ENCODE results near the gene PDE4B. TPM values are rescaled to one million over a fixed set of nuclear protein-coding genes. Genes with fewer than 3 reads are reported as not detected.

The PDE4B gene
- total and polyA plus RNA-seq, 9 donors = 14.7 to 25.6 (median 16.8) TPM

DNA sequence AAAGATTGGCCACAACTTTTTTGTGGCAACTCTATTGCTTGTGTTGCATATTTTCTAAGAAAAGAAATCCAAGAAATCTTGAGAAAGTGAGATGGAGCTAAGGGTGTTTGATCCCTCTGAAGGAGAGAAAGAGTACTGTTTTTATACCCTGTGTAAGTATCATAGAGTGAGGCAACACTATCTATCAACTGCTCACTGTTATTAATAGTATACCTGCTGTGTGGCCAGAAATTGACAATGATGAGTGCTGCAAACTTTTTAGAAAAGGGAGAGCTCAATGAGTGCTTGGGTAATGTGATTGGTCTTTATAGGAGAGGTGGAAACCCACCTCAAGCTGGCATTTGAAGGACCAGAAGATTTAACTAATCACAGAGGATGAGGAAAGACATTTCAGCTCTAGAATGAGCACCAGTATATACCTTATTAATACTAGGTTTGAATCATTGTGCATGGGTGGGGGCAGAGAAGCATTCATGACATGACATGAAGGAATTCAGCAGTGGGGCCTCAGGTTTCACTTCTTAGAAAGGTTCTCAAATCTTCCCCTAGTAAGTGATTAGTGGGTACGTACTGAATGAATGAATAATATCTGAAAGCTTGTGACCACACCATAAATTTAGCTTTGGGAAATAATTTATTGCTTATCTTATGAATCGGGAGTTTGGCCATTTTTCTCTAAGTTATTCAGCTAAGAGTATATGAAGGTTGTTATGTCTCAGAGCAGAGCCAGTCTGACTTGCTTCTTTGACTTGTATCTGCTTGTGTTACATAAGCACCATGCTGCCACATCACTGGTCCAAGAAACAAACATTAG, 572.1 kb downstream of the PDE4B start:
- WGBS (ENCODE audit: insufficient coverage) = no CpG with 5 or more reads among the region's 2 CpGs
- Histone ChIP-seq H3K27me3 (ENCODE audit: control insufficient read depth, insufficient read depth, low read length) (no peaks in the 10 kb centered on the region), H3K9me3 (replicated peaks; ENCODE audit: control insufficient read depth, low read depth, low read length) (no peaks in the 10 kb centered on the region), H3K4me1 (ENCODE audit: control insufficient read depth, insufficient read depth, low read length) (peaks cover 4% of the 10 kb centered on the region), H3K4me3 (ENCODE audit: low read length) (no peak overlapping the region), H3K36me3 (ENCODE audit: control insufficient read depth, insufficient read depth, low read length) (peaks cover 46% of the 10 kb centered on the region), H3K27ac (ENCODE audit: low read length) (no peak overlapping the region)
- DNase-seq = no peak

DNA sequence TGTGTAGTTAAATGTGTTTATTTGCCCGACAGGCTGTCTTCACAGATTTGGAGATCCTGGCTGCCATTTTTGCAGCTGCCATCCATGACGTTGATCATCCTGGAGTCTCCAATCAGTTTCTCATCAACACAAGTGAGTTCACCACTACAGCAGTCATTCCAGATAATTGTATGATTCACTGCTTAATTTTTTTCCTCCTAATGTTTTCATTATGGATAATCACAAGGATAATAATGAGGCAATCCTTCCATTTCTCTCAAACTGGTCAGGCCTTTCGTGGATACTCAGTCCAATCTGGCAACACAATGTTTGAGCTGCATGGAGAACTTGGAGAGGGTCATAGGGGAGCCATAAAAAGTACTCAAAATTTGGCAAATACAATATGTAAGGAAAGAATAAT, 572.9 kb downstream of the PDE4B start:
- Histone ChIP-seq H3K27ac (ENCODE audit: low read length) (no peak overlapping the region), H3K27me3 (ENCODE audit: control insufficient read depth, insufficient read depth, low read length) (no peaks in the 10 kb centered on the region), H3K4me1 (ENCODE audit: control insufficient read depth, insufficient read depth, low read length) (no peaks in the 10 kb centered on the region), H3K36me3 (ENCODE audit: control insufficient read depth, insufficient read depth, low read length) (peaks cover 51% of the 10 kb centered on the region), H3K9me3 (replicated peaks; ENCODE audit: control insufficient read depth, low read depth, low read length) (no peaks in the 10 kb centered on the region), H3K4me3 (ENCODE audit: low read length) (no peak overlapping the region)
- WGBS (ENCODE audit: insufficient coverage) = 33% methylated on average over 1 of the region's 3 CpGs
- peak; percentile 84 for DNase-seq

GRCh38 chr1:66366634-66367033, 573.9 kb downstream of the PDE4B start:
- no peaks in the 10 kb centered on the region for H3K4me1 ChIP-seq (ENCODE audit: control insufficient read depth, insufficient read depth, low read length)
- H3K27me3 ChIP-seq (ENCODE audit: control insufficient read depth, insufficient read depth, low read length) = no peaks in the 10 kb centered on the region
- H3K9me3 ChIP-seq (replicated peaks; ENCODE audit: control insufficient read depth, low read depth, low read length) = no peaks in the 10 kb centered on the region
- H3K4me3 ChIP-seq (ENCODE audit: low read length) = no peak overlapping the region
- H3K27ac ChIP-seq (ENCODE audit: low read length) = no peak overlapping the region
- no peak for DNase-seq
- H3K36me3 ChIP-seq (ENCODE audit: control insufficient read depth, insufficient read depth, low read length) = peaks cover 54% of the 10 kb centered on the region

DNA sequence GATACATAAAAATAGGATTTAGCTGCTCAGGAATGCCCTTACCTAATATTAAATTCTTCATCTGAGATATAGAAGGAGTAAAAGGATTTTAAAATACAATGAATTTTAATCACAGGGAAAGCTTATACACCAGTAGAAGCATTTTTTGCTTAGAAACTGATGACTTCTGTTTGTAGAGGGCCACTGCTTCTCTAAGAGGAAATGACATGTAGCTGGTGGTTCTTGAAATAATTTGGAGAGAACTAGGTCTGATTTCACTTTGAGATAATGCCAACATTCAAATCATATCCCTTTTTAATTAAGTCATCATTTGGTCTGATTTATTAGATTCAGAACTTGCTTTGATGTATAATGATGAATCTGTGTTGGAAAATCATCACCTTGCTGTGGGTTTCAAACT, 574.7 kb downstream of the PDE4B start:
- no peak overlapping the region for H3K27ac ChIP-seq (ENCODE audit: low read length)
- H3K9me3 ChIP-seq (replicated peaks; ENCODE audit: control insufficient read depth, low read depth, low read length) = no peaks in the 10 kb centered on the region
- H3K4me3 ChIP-seq (ENCODE audit: low read length) = no peak overlapping the region
- H3K27me3 ChIP-seq (ENCODE audit: control insufficient read depth, insufficient read depth, low read length) = no peaks in the 10 kb centered on the region
- H3K4me1 ChIP-seq (ENCODE audit: control insufficient read depth, insufficient read depth, low read length) = peaks cover 2% of the 10 kb centered on the region
- no peak for DNase-seq
- H3K36me3 ChIP-seq (ENCODE audit: control insufficient read depth, insufficient read depth, low read length) = peaks cover 54% of the 10 kb centered on the region

- WGBS (ENCODE audit: insufficient coverage) = no CpG with 5 or more reads among the region's 5 CpGs
- Histone ChIP-seq H3K4me3 (ENCODE audit: low read length) (no peak overlapping the region), H3K27me3 (ENCODE audit: control insufficient read depth, insufficient read depth, low read length) (no peaks in the 10 kb centered on the region), H3K27ac (ENCODE audit: low read length) (no peak overlapping the region), H3K4me1 (ENCODE audit: control insufficient read depth, insufficient read depth, low read length) (peaks cover 6% of the 10 kb centered on the region), H3K36me3 (ENCODE audit: control insufficient read depth, insufficient read depth, low read length) (peaks cover 54% of the 10 kb centered on the region), H3K9me3 (replicated peaks; ENCODE audit: control insufficient read depth, low read depth, low read length) (no peaks in the 10 kb centered on the region)
- DNase-seq = peak; percentile 56
These were observed 575.6 kb downstream of the PDE4B start for GRCh38 chr1:66368261-66368660.

GRCh38 chr1:66370462-66370971, 577.8 kb downstream of the PDE4B start:
- DNase-seq = no peak
- peaks cover 43% of the 10 kb centered on the region for H3K36me3 ChIP-seq (ENCODE audit: control insufficient read depth, insufficient read depth, low read length)
- no peaks in the 10 kb centered on the region for H3K9me3 ChIP-seq (replicated peaks; ENCODE audit: control insufficient read depth, low read depth, low read length)
- H3K4me1 ChIP-seq (ENCODE audit: control insufficient read depth, insufficient read depth, low read length) = peaks cover 6% of the 10 kb centered on the region
- 84% methylated on average over 2 of the region's 4 CpGs for WGBS (ENCODE audit: insufficient coverage)
- H3K27me3 ChIP-seq (ENCODE audit: control insufficient read depth, insufficient read depth, low read length) = no peaks in the 10 kb centered on the region
- no peak overlapping the region for H3K4me3 ChIP-seq (ENCODE audit: low read length)
- peak overlapping the region; percentile 43 for H3K27ac ChIP-seq (ENCODE audit: low read length)

GRCh38 chr1:66371233-66372005, 578.7 kb downstream of the PDE4B start:
- H3K27ac ChIP-seq (ENCODE audit: low read length) = peak overlapping the region; percentile 18
- H3K36me3 ChIP-seq (ENCODE audit: control insufficient read depth, insufficient read depth, low read length) = peaks cover 39% of the 10 kb centered on the region
- peak; percentile 65 for DNase-seq
- H3K4me3 ChIP-seq (ENCODE audit: low read length) = no peak overlapping the region
- 38% methylated on average over 3 of the region's 7 CpGs for WGBS (ENCODE audit: insufficient coverage)
- H3K4me1 ChIP-seq (ENCODE audit: control insufficient read depth, insufficient read depth, low read length) = peaks cover 6% of the 10 kb centered on the region
- H3K9me3 ChIP-seq (replicated peaks; ENCODE audit: control insufficient read depth, low read depth, low read length) = no peaks in the 10 kb centered on the region
- no peaks in the 10 kb centered on the region for H3K27me3 ChIP-seq (ENCODE audit: control insufficient read depth, insufficient read depth, low read length)

DNA sequence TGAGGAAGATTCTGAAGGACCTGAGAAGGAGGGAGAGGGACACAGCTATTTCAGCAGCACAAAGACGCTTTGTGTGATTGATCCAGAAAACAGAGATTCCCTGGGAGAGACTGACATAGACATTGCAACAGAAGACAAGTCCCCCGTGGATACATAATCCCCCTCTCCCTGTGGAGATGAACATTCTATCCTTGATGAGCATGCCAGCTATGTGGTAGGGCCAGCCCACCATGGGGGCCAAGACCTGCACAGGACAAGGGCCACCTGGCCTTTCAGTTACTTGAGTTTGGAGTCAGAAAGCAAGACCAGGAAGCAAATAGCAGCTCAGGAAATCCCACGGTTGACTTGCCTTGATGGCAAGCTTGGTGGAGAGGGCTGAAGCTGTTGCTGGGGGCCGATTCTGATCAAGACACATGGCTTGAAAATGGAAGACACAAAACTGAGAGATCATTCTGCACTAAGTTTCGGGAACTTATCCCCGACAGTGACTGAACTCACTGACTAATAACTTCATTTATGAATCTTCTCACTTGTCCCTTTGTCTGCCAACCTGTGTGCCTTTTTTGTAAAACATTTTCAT, 579.9 kb downstream of the PDE4B start:
- Histone ChIP-seq H3K4me3 (ENCODE audit: low read length) (no peak overlapping the region), H3K36me3 (ENCODE audit: control insufficient read depth, insufficient read depth, low read length) (peaks cover 37% of the 10 kb centered on the region), H3K27me3 (ENCODE audit: control insufficient read depth, insufficient read depth, low read length) (no peaks in the 10 kb centered on the region), H3K4me1 (ENCODE audit: control insufficient read depth, insufficient read depth, low read length) (peaks cover 6% of the 10 kb centered on the region), H3K27ac (ENCODE audit: low read length) (peak overlapping the region; percentile 32), H3K9me3 (replicated peaks; ENCODE audit: control insufficient read depth, low read depth, low read length) (no peaks in the 10 kb centered on the region)
- no peak for DNase-seq
- 72% methylated on average over 6 of the region's 6 CpGs for WGBS (ENCODE audit: insufficient coverage)

DNA sequence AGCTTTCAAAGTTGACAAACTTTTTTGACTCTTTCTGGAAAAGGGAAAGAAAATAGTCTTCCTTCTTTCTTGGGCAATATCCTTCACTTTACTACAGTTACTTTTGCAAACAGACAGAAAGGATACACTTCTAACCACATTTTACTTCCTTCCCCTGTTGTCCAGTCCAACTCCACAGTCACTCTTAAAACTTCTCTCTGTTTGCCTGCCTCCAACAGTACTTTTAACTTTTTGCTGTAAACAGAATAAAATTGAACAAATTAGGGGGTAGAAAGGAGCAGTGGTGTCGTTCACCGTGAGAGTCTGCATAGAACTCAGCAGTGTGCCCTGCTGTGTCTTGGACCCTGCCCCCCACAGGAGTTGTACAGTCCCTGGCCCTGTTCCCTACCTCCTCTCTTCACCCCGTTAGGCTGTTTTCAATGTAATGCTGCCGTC, 580.5 kb downstream of the PDE4B start:
- H3K4me3 ChIP-seq (ENCODE audit: low read length) = no peak overlapping the region
- peaks cover 34% of the 10 kb centered on the region for H3K36me3 ChIP-seq (ENCODE audit: control insufficient read depth, insufficient read depth, low read length)
- no peaks in the 10 kb centered on the region for H3K9me3 ChIP-seq (replicated peaks; ENCODE audit: control insufficient read depth, low read depth, low read length)
- DNase-seq = no peak
- peaks cover 6% of the 10 kb centered on the region for H3K4me1 ChIP-seq (ENCODE audit: control insufficient read depth, insufficient read depth, low read length)
- no peaks in the 10 kb centered on the region for H3K27me3 ChIP-seq (ENCODE audit: control insufficient read depth, insufficient read depth, low read length)
- WGBS (ENCODE audit: insufficient coverage) = 94% methylated on average over 2 of the region's 4 CpGs
- H3K27ac ChIP-seq (ENCODE audit: low read length) = no peak overlapping the region

DNA sequence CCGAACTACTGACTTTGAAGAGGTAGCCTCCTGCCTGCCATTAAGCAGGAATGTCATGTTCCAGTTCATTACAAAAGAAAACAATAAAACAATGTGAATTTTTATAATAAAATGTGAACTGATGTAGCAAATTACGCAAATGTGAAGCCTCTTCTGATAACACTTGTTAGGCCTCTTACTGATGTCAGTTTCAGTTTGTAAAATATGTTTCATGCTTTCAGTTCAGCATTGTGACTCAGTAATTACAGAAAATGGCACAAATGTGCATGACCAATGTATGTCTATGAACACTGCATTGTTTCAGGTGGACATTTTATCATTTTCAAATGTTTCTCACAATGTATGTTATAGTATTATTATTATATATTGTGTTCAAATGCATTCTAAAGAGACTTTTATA, 581.5 kb downstream of the PDE4B start:
- Histone ChIP-seq H3K9me3 (replicated peaks; ENCODE audit: control insufficient read depth, low read depth, low read length) (no peaks in the 10 kb centered on the region), H3K4me1 (ENCODE audit: control insufficient read depth, insufficient read depth, low read length) (peaks cover 6% of the 10 kb centered on the region), H3K36me3 (ENCODE audit: control insufficient read depth, insufficient read depth, low read length) (peaks cover 28% of the 10 kb centered on the region), H3K27ac (ENCODE audit: low read length) (peak overlapping the region; percentile 1), H3K4me3 (ENCODE audit: low read length) (no peak overlapping the region), H3K27me3 (ENCODE audit: control insufficient read depth, insufficient read depth, low read length) (no peaks in the 10 kb centered on the region)
- WGBS (ENCODE audit: insufficient coverage) = no CpG with 5 or more reads among the region's 2 CpGs
- DNase-seq = no peak

Measured in muscle of leg (tissue), 11 donors.